GM21367 (cell line): ENCODE results near the gene THEM5.

Experiments used
- ATAC-seq: cut with Tn5 transposase; IDR thresholded peaks from one replicate; pipeline ENCODE4 v1.9.1; 2021; ENCODE audit not compliant: unreplicated experiment

The THEM5 gene

GRCh38 chr1:151841141-151841540 is 12.4 kb downstream of the THEM5 start:
- no peak for ATAC-seq

GRCh38 chr1:151840421-151840820 is 13.1 kb downstream of the THEM5 start:
- no peak for ATAC-seq

- no peak for ATAC-seq
These were observed 13.8 kb downstream of the THEM5 start, which contains the start of gene C2CD4D for GRCh38 chr1:151839457-151840403. Gene C2CD4D, minus strand, starts transcription at chr1:151839820. Its CDS starts 831 bp downstream, at chr1:151838989.

GRCh38 chr1:151839082-151839412 is 14.5 kb downstream of the THEM5 start:
- ATAC-seq = no peak

GRCh38 chr1:151838222-151839081 is 15.1 kb downstream of the THEM5 start:
- ATAC-seq = no peak

GRCh38 chr1:151837884-151838221 is 15.7 kb downstream of the THEM5 start:
- ATAC-seq = no peak

GRCh38 chr1:151837197-151837596 is 16.3 kb downstream of the THEM5 start:
- ATAC-seq = no peak

- ATAC-seq = no peak
These were observed 17.9 kb downstream of the THEM5 start for GRCh38 chr1:151835596-151835995.

- ATAC-seq = no peak
These were observed 19.3 kb downstream of the THEM5 start for GRCh38 chr1:151834239-151834638.

- no peak for ATAC-seq
These were observed 20.2 kb downstream of the THEM5 start for GRCh38 chr1:151833172-151833900.

GRCh38 chr1:151832318-151832980 is 21.1 kb downstream of the THEM5 start:
- no peak for ATAC-seq

GRCh38 chr1:151831605-151832004 is 21.9 kb downstream of the THEM5 start, which contains the start of gene RORC:
Gene RORC, minus strand, starts transcription at chr1:151831802. Its CDS starts 38 bp downstream, at chr1:151831764.
- ATAC-seq = no peak

- ATAC-seq = no peak
These were observed 22.3 kb downstream of the THEM5 start for GRCh38 chr1:151831256-151831591.

- ATAC-seq = no peak
These were observed 23.5 kb downstream of the THEM5 start for GRCh38 chr1:151830055-151830454.

GRCh38 chr1:151829352-151830046 is 24.0 kb downstream of the THEM5 start:
- no peak for ATAC-seq

- no peak for ATAC-seq
These were observed 24.6 kb downstream of the THEM5 start for GRCh38 chr1:151828921-151829320.

- ATAC-seq = no peak
These were observed 25.7 kb downstream of the THEM5 start for GRCh38 chr1:151827853-151828252.

- ATAC-seq = no peak
These were observed 27.5 kb downstream of the THEM5 start for GRCh38 chr1:151825751-151826660.

GRCh38 chr1:151825204-151825603 is 28.3 kb downstream of the THEM5 start:
- ATAC-seq = no peak
